ENCODE data around the gene SLC4A9. TPM values are rescaled to one million over a fixed set of nuclear protein-coding genes. Genes with fewer than 3 reads are reported as not detected.

The SLC4A9 gene
- total and polyA plus RNA-seq, 9 donors, result 0.13 TPM; not detected in 8

GRCh38 chr5:140322751-140323731 is 37.0 kb upstream of the SLC4A9 start:
- WGBS, 3 donors, result 26 to 44% (median 27%) methylated on average over 9 of the region's 9 CpGs
- H3K4me1 ChIP-seq (ENCODE audit: insufficient read depth), result peaks cover 8% of the 10 kb centered on the region
- no peaks in the 10 kb centered on the region for H3K9me3 ChIP-seq
- peak overlapping the region in 1 of 2 donors; percentile 11 for H3K27ac ChIP-seq
- H3K4me3 ChIP-seq, result no peak overlapping the region
- TF ChIP-seq CTCF (IDR thresholded peaks at IDR 0.05), result no peak
- no peak for TF ChIP-seq EP300 (IDR thresholded peaks at IDR 0.05)
- TF ChIP-seq POLR2A (IDR thresholded peaks at IDR 0.05), result no peak
- peak in 4 of 5 donors; percentile 40 to 50 (median 42) for DNase-seq
- H3K27me3 ChIP-seq, result no peaks in the 10 kb centered on the region
- intact Hi-C loops (cut with DNase I), result no loop called here
- no peaks in the 10 kb centered on the region for H3K36me3 ChIP-seq

GRCh38 chr5:140324041-140324600 is 35.9 kb upstream of the SLC4A9 start:
- WGBS, 3 donors, result 84 to 95% (median 90%) methylated on average over 5 of the region's 5 CpGs

GRCh38 chr5:140324617-140325241 is 35.3 kb upstream of the SLC4A9 start:
- 8 to 28% (median 24%) methylated on average over 1 of the region's 1 CpG for WGBS, 3 donors
- no peaks in the 10 kb centered on the region for H3K36me3 ChIP-seq
- intact Hi-C loops (cut with DNase I), result no loop called here
- no peaks in the 10 kb centered on the region for H3K9me3 ChIP-seq
- H3K4me3 ChIP-seq, result no peak overlapping the region
- H3K27me3 ChIP-seq, result no peaks in the 10 kb centered on the region
- DNase-seq, result no peak
- TF ChIP-seq EP300 (IDR thresholded peaks at IDR 0.05) (no peak), POLR2A (IDR thresholded peaks at IDR 0.05) (no peak), CTCF (IDR thresholded peaks at IDR 0.05) (no peak)
- no peak overlapping the region for H3K27ac ChIP-seq
- H3K4me1 ChIP-seq (ENCODE audit: insufficient read depth), result peaks cover 8% of the 10 kb centered on the region

More at GRCh38 chr5:140324041-140324600, 35.9 kb upstream of the SLC4A9 start:
- no peak overlapping the region for H3K27ac ChIP-seq
- H3K4me3 ChIP-seq, result no peak overlapping the region
- no peaks in the 10 kb centered on the region for H3K27me3 ChIP-seq
- no peaks in the 10 kb centered on the region for H3K36me3 ChIP-seq
- TF ChIP-seq EP300 (IDR thresholded peaks at IDR 0.05), result no peak
- no peak for TF ChIP-seq CTCF (IDR thresholded peaks at IDR 0.05)
- TF ChIP-seq POLR2A (IDR thresholded peaks at IDR 0.05), result no peak
- H3K9me3 ChIP-seq, result no peaks in the 10 kb centered on the region
- peaks cover 8% of the 10 kb centered on the region for H3K4me1 ChIP-seq (ENCODE audit: insufficient read depth)
- no peak for DNase-seq
- intact Hi-C loops (cut with DNase I), result no loop called here

- intact Hi-C loops (cut with DNase I), result no loop called here
- no peak overlapping the region for H3K27ac ChIP-seq
- WGBS, 3 donors, result 74 to 84% (median 74%) methylated on average over 3 of the region's 3 CpGs
These were observed 34.5 kb upstream of the SLC4A9 start for GRCh38 chr5:140325486-140325885.

More at GRCh38 chr5:140325486-140325885, 34.5 kb upstream of the SLC4A9 start:
- H3K9me3 ChIP-seq, result no peaks in the 10 kb centered on the region
- DNase-seq, result no peak
- peaks cover 8% of the 10 kb centered on the region for H3K4me1 ChIP-seq (ENCODE audit: insufficient read depth)
- no peaks in the 10 kb centered on the region for H3K27me3 ChIP-seq
- no peaks in the 10 kb centered on the region for H3K36me3 ChIP-seq
- no peak for TF ChIP-seq CTCF (IDR thresholded peaks at IDR 0.05)
- TF ChIP-seq POLR2A (IDR thresholded peaks at IDR 0.05), result no peak
- no peak for TF ChIP-seq EP300 (IDR thresholded peaks at IDR 0.05)
- H3K4me3 ChIP-seq, result no peak overlapping the region
